H9 (cell line): ENCODE data around the gene COL4A2. TPM values are rescaled to one million over a fixed set of nuclear protein-coding genes. Genes with fewer than 3 reads are reported as not detected.

Source experiments
- DNase-seq: peaks from one replicate; pipeline ENCODE4 v3.0.0-alpha.2; 2017
- H2AFZ ChIP-seq: one replicate; pipeline ENCODE4 v1.6.1; 2013; ENCODE audit warnings: mild to moderate bottlenecking, low read length, control low read depth, moderate library complexity
- H2AK5ac ChIP-seq: 2 replicates; pipeline ENCODE4 v1.6.1; 2013; ENCODE audit warnings: low read length, control low read depth, mixed read lengths; ENCODE audit not compliant: insufficient read length
- H2BK120ac ChIP-seq: one replicate; pipeline ENCODE4 v1.6.1; 2013; ENCODE audit warnings: low read depth, mild to moderate bottlenecking, low read length, control low read depth, inconsistent platforms; ENCODE audit not compliant: poor library complexity, severe bottlenecking
- H2BK12ac ChIP-seq: 2 replicates; pipeline ENCODE4 v1.6.1; 2013; ENCODE audit warnings: low read length, control low read depth, mixed read lengths, low read depth; ENCODE audit not compliant: insufficient read length
- H2BK15ac ChIP-seq: 2 replicates; pipeline ENCODE4 v1.6.1; 2013; ENCODE audit warnings: low read depth, low read length, control low read depth
- H2BK20ac ChIP-seq: one replicate; pipeline ENCODE4 v1.6.1; 2013; ENCODE audit warnings: low read depth, mild to moderate bottlenecking, low read length, control low read depth, inconsistent platforms; ENCODE audit not compliant: poor library complexity, severe bottlenecking
- H2BK5ac ChIP-seq: 2 replicates; pipeline ENCODE4 v1.6.1; 2013; ENCODE audit warnings: low read length, control low read depth, mixed read lengths; ENCODE audit not compliant: insufficient read length
- H3K14ac ChIP-seq: 2 replicates; pipeline ENCODE4 v1.6.1; 2013; ENCODE audit warnings: low read length, control low read depth; ENCODE audit not compliant: insufficient read depth
- H3K18ac ChIP-seq: 2 replicates; pipeline ENCODE4 v1.6.1; 2013; ENCODE audit warnings: low read depth, mild to moderate bottlenecking, mixed read lengths, low read length, control low read depth; ENCODE audit not compliant: insufficient read length
- H3K23ac ChIP-seq: 2 replicates; pipeline ENCODE4 v1.6.1; 2013; ENCODE audit warnings: low read length, control low read depth, mixed read lengths, low read depth; ENCODE audit not compliant: insufficient read length
- H3K23me2 ChIP-seq: 2 replicates; pipeline ENCODE4 v1.6.1; 2013; ENCODE audit warnings: low read depth, mild to moderate bottlenecking, mixed read lengths, low read length, control low read depth; ENCODE audit not compliant: insufficient read length, poor library complexity, severe bottlenecking
- H3K27ac ChIP-seq: 2 replicates; pipeline ENCODE4 v1.5.1; 2013; ENCODE audit warnings: low read length, control low read depth, mixed read lengths, low read depth; ENCODE audit not compliant: insufficient read length
- H3K27me3 ChIP-seq: 2 replicates; pipeline ENCODE4 v1.6.1; 2013; ENCODE audit warnings: low read length, control low read depth, inconsistent platforms; ENCODE audit not compliant: insufficient read depth
- H3K4ac ChIP-seq: 2 replicates; pipeline ENCODE4 v1.6.1; 2013; ENCODE audit warnings: low read depth, mild to moderate bottlenecking, control low read depth, inconsistent platforms, low read length, moderate library complexity
- H3K4me1 ChIP-seq: 2 replicates; pipeline ENCODE4 v1.6.1; 2013; ENCODE audit warnings: low read length, control low read depth, inconsistent platforms; ENCODE audit not compliant: insufficient read depth
- H3K4me2 ChIP-seq: 2 replicates; pipeline ENCODE4 v1.6.1; 2013; ENCODE audit warnings: low read length, control low read depth, mixed read lengths; ENCODE audit not compliant: insufficient read length, insufficient read depth
- H3K56ac ChIP-seq: 2 replicates; pipeline ENCODE4 v1.6.1; 2013; ENCODE audit warnings: low read depth, mild to moderate bottlenecking, mixed read lengths, low read length, control low read depth; ENCODE audit not compliant: insufficient read length
- H3K79me1 ChIP-seq: 2 replicates; pipeline ENCODE4 v1.6.1; 2013; ENCODE audit warnings: low read depth, mild to moderate bottlenecking, moderate library complexity, low read length, control low read depth, inconsistent platforms; ENCODE audit not compliant: insufficient read depth, poor library complexity, severe bottlenecking
- H3K79me2 ChIP-seq: 2 replicates; pipeline ENCODE4 v1.6.1; 2013; ENCODE audit warnings: low read length, control low read depth, inconsistent platforms; ENCODE audit not compliant: insufficient read depth
- H3K9ac ChIP-seq: 2 replicates; pipeline ENCODE4 v1.6.1; 2013; ENCODE audit warnings: low read length, control low read depth, mixed read lengths; ENCODE audit not compliant: insufficient read length; ENCODE audit errors: extremely low read depth
- H3K9me3 ChIP-seq: one replicate; pipeline ENCODE4 v1.6.1; 2013; ENCODE audit warnings: low read depth, low read length, inconsistent platforms; ENCODE audit not compliant: control insufficient read depth
- H3T11ph ChIP-seq: one replicate; pipeline ENCODE4 v1.6.1; 2013; ENCODE audit warnings: mild to moderate bottlenecking, low read length, control low read depth, inconsistent platforms
- H4K20me1 ChIP-seq: one replicate; pipeline ENCODE4 v1.6.1; 2013; ENCODE audit not compliant: control insufficient read depth, insufficient read length, insufficient read depth
- H4K5ac ChIP-seq: 2 replicates; pipeline ENCODE4 v1.6.1; 2013; ENCODE audit warnings: low read depth, mild to moderate bottlenecking, mixed read lengths, low read length, control low read depth; ENCODE audit not compliant: insufficient read length
- H4K8ac ChIP-seq: replicated peaks from 2 replicates; pipeline ENCODE4 v1.6.1; 2013; ENCODE audit warnings: low read length, control low read depth, mixed read lengths, low read depth; ENCODE audit not compliant: insufficient read length
- H4K91ac ChIP-seq: 2 replicates; pipeline ENCODE4 v1.6.1; 2013; ENCODE audit warnings: low read depth, mild to moderate bottlenecking, moderate library complexity, mixed read lengths, low read length, control low read depth; ENCODE audit not compliant: insufficient read length
- H3K27ac Mint-ChIP-seq, 3 experiments: 2 replicates in 2 of 3; 3 replicates in 1 of 3; pipeline ENCODE4 v1.8.0; 2020 to 2021; ENCODE audit warnings: mixed read lengths in 3 of 3, mild to moderate bottlenecking in 1 of 3, moderate library complexity in 1 of 3
- H3K27me3 Mint-ChIP-seq: 2 replicates; pipeline ENCODE4 v1.8.0; 2021; ENCODE audit warnings: low read depth, mild to moderate bottlenecking, moderate library complexity, mixed read lengths
- H3K36me3 Mint-ChIP-seq, 3 experiments: 2 replicates in 2 of 3; 3 replicates in 1 of 3; pipeline ENCODE4 v1.8.0; 2020 to 2021; ENCODE audit warnings: low read depth in 3 of 3, mixed read lengths in 3 of 3; ENCODE audit not compliant: insufficient read depth in 1 of 3
- H3K4me1 Mint-ChIP-seq, 2 experiments: 2 replicates each; pipeline ENCODE4 v1.8.0; 2020; ENCODE audit warnings: mixed read lengths in 2 of 2
- H3K4me3 Mint-ChIP-seq, 2 experiments: 2 replicates in 1 of 2; 3 replicates in 1 of 2; pipeline ENCODE4 v1.8.0; 2020 to 2021; ENCODE audit warnings: mild to moderate bottlenecking in 2 of 2, mixed read lengths in 2 of 2, moderate library complexity in 1 of 2
- H3K9me3 Mint-ChIP-seq, 2 experiments: 2 replicates in 1 of 2; 3 replicates in 1 of 2; pipeline ENCODE4 v1.8.0; 2020; ENCODE audit warnings: mild to moderate bottlenecking in 2 of 2, mixed read lengths in 2 of 2, moderate library complexity in 1 of 2
- WGBS: extraction: QIAGEN DNeasy Blood & Tissue Kit; methylation state at CpG from one replicate; pipeline ENCODE4 v1.1.7; 2013; ENCODE audit warnings: missing lambda C conversion rate, low lambda C conversion rate, mixed read lengths; ENCODE audit not compliant: insufficient read length; ENCODE audit errors: extremely low coverage; 5-methylcytosine and 5-hydroxymethylcytosine counted together
- total RNA-seq: library from RNA; stranded (reverse); gene quantifications from 2 replicates; pipeline ENCODE4 v1.2.1, GENCODE V29; 2021
- TF ChIP-seq, protein P1 (sequence below): fragments of 200-600 bp; sonication (generic); conservative IDR thresholded peaks from 3 replicates; pipeline ENCODE4 v1.8.0; 2021; ENCODE audit warnings: antibody characterized with exemption, mild to moderate bottlenecking

The COL4A2 gene
- total RNA-seq, 1 experiment from 2014 or later = 76.5 TPM

DNA sequence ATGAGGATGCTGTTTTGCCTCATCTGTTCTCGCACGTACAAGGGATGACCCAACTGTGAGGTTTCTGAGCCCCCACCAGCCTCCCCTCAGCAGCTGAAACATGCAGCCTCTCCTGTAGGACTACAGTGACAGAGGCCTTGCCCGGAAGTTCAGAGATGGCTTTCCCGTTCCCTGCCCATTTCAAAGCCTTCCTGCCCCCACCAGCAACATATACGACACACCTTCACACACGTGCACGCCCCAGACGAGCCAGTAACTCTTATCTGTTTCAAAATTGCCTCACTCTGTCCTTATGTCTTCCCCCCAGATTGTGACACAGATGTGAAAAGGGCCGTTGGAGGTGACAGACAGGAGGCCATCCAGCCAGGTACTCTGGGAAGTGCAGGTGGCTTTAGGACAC is 158.6 kb downstream of the COL4A2 start:
- H3T11ph ChIP-seq = no peak overlapping the region
- H4K20me1 ChIP-seq = no peaks in the 10 kb centered on the region
- Mint-ChIP-seq H3K27me3 (no peaks in the 10 kb centered on the region), H3K9me3 (no peaks in the 10 kb centered on the region), H3K4me3 (no peak overlapping the region), H3K36me3 (peaks cover 7 to 48% (median 41%) of the 10 kb centered on the region in 3 experiments; a peak in 6 of 7 replicates), H3K27ac (peak overlapping the region in 2 of 3 experiments; percentile 59 to 69; a peak in 4 of 7 replicates), H3K4me1 (peaks cover 15 to 19% of the 10 kb centered on the region in 2 experiments)
- H3K9ac ChIP-seq = no peak overlapping the region
- no peak overlapping the region for H2AK5ac ChIP-seq
- H3K56ac ChIP-seq = no peak overlapping the region
- H3K4ac ChIP-seq = no peak overlapping the region
- H3K23me2 ChIP-seq = no peaks in the 10 kb centered on the region
- H2BK15ac ChIP-seq = no peak overlapping the region
- H2BK5ac ChIP-seq = no peak overlapping the region
- no peaks in the 10 kb centered on the region for H3K79me1 ChIP-seq
- TF ChIP-seq, protein P1, sequence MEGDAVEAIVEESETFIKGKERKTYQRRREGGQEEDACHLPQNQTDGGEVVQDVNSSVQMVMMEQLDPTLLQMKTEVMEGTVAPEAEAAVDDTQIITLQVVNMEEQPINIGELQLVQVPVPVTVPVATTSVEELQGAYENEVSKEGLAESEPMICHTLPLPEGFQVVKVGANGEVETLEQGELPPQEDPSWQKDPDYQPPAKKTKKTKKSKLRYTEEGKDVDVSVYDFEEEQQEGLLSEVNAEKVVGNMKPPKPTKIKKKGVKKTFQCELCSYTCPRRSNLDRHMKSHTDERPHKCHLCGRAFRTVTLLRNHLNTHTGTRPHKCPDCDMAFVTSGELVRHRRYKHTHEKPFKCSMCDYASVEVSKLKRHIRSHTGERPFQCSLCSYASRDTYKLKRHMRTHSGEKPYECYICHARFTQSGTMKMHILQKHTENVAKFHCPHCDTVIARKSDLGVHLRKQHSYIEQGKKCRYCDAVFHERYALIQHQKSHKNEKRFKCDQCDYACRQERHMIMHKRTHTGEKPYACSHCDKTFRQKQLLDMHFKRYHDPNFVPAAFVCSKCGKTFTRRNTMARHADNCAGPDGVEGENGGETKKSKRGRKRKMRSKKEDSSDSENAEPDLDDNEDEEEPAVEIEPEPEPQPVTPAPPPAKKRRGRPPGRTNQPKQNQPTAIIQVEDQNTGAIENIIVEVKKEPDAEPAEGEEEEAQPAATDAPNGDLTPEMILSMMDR = no peak
- H3K27me3 ChIP-seq = no peaks in the 10 kb centered on the region
- H3K9me3 ChIP-seq = no peaks in the 10 kb centered on the region
- H4K91ac ChIP-seq = no peak overlapping the region
- H3K79me2 ChIP-seq = no peaks in the 10 kb centered on the region
- DNase-seq = no peak
- H3K14ac ChIP-seq = no peak overlapping the region
- no peak overlapping the region for H3K4me2 ChIP-seq
- WGBS = no CpG with 5 or more reads among the region's 9 CpGs
- H3K23ac ChIP-seq = no peak overlapping the region
- H3K4me1 ChIP-seq = no peaks in the 10 kb centered on the region
- H3K18ac ChIP-seq = no peak overlapping the region
- no peak overlapping the region for H2BK120ac ChIP-seq
- H2BK12ac ChIP-seq = no peak overlapping the region
- H3K27ac ChIP-seq = no peak overlapping the region
- no peak overlapping the region for H2AFZ ChIP-seq
- H2BK20ac ChIP-seq = no peak overlapping the region
- H4K8ac ChIP-seq = no peak overlapping the region
- H4K5ac ChIP-seq = no peak overlapping the region
